C4-2B (cell line): Measurements from ENCODE around the gene ARL4A.
"Not testable (repeated sequence)": the region's sequence is repeated elsewhere in the genome, so short reads cannot be mapped to it uniquely, and the experiment has no call there.

Experiments used
- ZFX ChIP-seq: fragments of 450-650 bp; IDR thresholded peaks from 2 replicates; pipeline ENCODE4 v1.6.1; 2017
- TF ChIP-seq, protein P1 (sequence below): fragments of 450-650 bp; conservative IDR thresholded peaks from 2 replicates; pipeline ENCODE4 v1.5.1; 2017; ENCODE audit warnings: mild to moderate bottlenecking

DNA sequence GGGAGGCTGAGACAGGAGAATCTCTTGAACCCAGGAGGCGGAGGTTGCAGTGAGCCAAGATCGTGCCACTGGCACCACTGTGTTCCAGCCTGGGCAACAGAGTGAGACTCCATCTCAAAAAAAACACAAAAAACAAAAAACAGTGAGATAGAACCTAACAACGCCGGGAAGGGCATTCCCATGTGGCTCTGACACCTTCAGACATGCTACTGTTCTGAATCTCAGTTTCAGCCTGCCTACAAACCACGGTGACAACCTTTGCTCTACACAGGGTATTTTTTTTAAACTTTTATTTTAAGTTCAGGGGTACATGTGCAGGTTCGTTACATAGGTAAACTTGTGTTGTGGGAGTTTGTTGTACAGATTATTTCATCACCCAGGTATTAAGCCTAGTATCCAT, 42.2 kb upstream of the ARL4A start:
- TF ChIP-seq, protein P1, sequence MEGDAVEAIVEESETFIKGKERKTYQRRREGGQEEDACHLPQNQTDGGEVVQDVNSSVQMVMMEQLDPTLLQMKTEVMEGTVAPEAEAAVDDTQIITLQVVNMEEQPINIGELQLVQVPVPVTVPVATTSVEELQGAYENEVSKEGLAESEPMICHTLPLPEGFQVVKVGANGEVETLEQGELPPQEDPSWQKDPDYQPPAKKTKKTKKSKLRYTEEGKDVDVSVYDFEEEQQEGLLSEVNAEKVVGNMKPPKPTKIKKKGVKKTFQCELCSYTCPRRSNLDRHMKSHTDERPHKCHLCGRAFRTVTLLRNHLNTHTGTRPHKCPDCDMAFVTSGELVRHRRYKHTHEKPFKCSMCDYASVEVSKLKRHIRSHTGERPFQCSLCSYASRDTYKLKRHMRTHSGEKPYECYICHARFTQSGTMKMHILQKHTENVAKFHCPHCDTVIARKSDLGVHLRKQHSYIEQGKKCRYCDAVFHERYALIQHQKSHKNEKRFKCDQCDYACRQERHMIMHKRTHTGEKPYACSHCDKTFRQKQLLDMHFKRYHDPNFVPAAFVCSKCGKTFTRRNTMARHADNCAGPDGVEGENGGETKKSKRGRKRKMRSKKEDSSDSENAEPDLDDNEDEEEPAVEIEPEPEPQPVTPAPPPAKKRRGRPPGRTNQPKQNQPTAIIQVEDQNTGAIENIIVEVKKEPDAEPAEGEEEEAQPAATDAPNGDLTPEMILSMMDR, result not testable (repeated sequence)
- not testable (repeated sequence) for TF ChIP-seq ZFX
